Parathyroid adenoma (tissue), 2 donors: ENCODE data around the gene JUN.

Source experiments
- H2AFZ ChIP-seq: fragments of 300-600 bp; sonication (generic); one replicate; pipeline ENCODE4 v1.7.0; 2017; ENCODE audit warnings: antibody characterized with exemption, mild to moderate bottlenecking
- H3K27ac ChIP-seq: fragments of 300-600 bp; sonication (generic); one replicate; pipeline ENCODE4 v1.7.0; 2017
- H3K27me3 ChIP-seq: fragments of 300-600 bp; sonication (generic); one replicate; pipeline ENCODE4 v1.7.0; 2017; ENCODE audit warnings: low read length; ENCODE audit not compliant: control insufficient read depth, insufficient read depth
- H3K36me3 ChIP-seq: fragments of 300-600 bp; sonication (generic); one replicate; pipeline ENCODE4 v1.7.0; 2017; ENCODE audit warnings: low read length; ENCODE audit not compliant: control insufficient read depth, insufficient read depth
- H3K4me1 ChIP-seq: fragments of 300-600 bp; sonication (generic); one replicate; pipeline ENCODE4 v1.7.0; 2017; ENCODE audit warnings: control low read depth
- H3K4me2 ChIP-seq: fragments of 300-600 bp; sonication (generic); one replicate; pipeline ENCODE4 v1.7.0; 2017; ENCODE audit warnings: low read length
- H3K4me3 ChIP-seq: fragments of 300-600 bp; sonication (generic); one replicate; pipeline ENCODE4 v1.7.0; 2017; ENCODE audit warnings: low read depth, low read length
- H3K79me2 ChIP-seq: fragments of 300-600 bp; sonication (generic); one replicate; pipeline ENCODE4 v1.7.0; 2017; ENCODE audit warnings: control low read depth
- H3K9ac ChIP-seq: fragments of 300-600 bp; sonication (generic); one replicate; pipeline ENCODE4 v1.7.0; 2017; ENCODE audit warnings: mild to moderate bottlenecking
- H3K9me3 ChIP-seq: fragments of 300-600 bp; sonication (generic); one replicate; pipeline ENCODE4 v1.7.0; 2017; ENCODE audit warnings: low read length; ENCODE audit not compliant: control insufficient read depth
- CTCF ChIP-seq: fragments of 300-600 bp; sonication (generic); IDR thresholded peaks from one replicate; pipeline ENCODE4 v1.7.0; 2017; ENCODE audit warnings: antibody characterized with exemption, mild to moderate bottlenecking
- donor health status: primary hyperparathyroidism.

JUN gene

GRCh38 chr1:58767143-58767542 is 16.7 kb downstream of the JUN start:
- no peak for TF ChIP-seq CTCF
- no peak overlapping the region for H3K9ac ChIP-seq
- H3K4me2 ChIP-seq = no peak overlapping the region
- no peaks in the 10 kb centered on the region for H3K79me2 ChIP-seq
- H3K4me1 ChIP-seq = no peaks in the 10 kb centered on the region
- H3K27me3 ChIP-seq = no peaks in the 10 kb centered on the region
- H3K9me3 ChIP-seq = no peaks in the 10 kb centered on the region
- no peak overlapping the region for H2AFZ ChIP-seq
- no peak overlapping the region for H3K4me3 ChIP-seq
- H3K27ac ChIP-seq = no peak overlapping the region
- H3K36me3 ChIP-seq = no peaks in the 10 kb centered on the region

- no peaks in the 10 kb centered on the region for H3K79me2 ChIP-seq
- no peak overlapping the region for H2AFZ ChIP-seq
- no peaks in the 10 kb centered on the region for H3K36me3 ChIP-seq
- H3K27me3 ChIP-seq = no peaks in the 10 kb centered on the region
- H3K4me2 ChIP-seq = no peak overlapping the region
- H3K4me1 ChIP-seq = no peaks in the 10 kb centered on the region
- H3K4me3 ChIP-seq = no peak overlapping the region
- TF ChIP-seq CTCF = no peak
- no peak overlapping the region for H3K27ac ChIP-seq
- H3K9ac ChIP-seq = no peak overlapping the region
- H3K9me3 ChIP-seq = no peaks in the 10 kb centered on the region
Measured at GRCh38 chr1:58765441-58765840, 18.4 kb downstream of the JUN start.

GRCh38 chr1:58765006-58765405 is 18.8 kb downstream of the JUN start:
- Histone ChIP-seq H2AFZ (no peak overlapping the region), H3K27ac (no peak overlapping the region), H3K4me3 (no peak overlapping the region), H3K79me2 (no peaks in the 10 kb centered on the region), H3K4me1 (no peaks in the 10 kb centered on the region), H3K9me3 (no peaks in the 10 kb centered on the region), H3K9ac (no peak overlapping the region), H3K36me3 (no peaks in the 10 kb centered on the region), H3K27me3 (no peaks in the 10 kb centered on the region), H3K4me2 (no peak overlapping the region)
- TF ChIP-seq CTCF = no peak

GRCh38 chr1:58764294-58764978 is 19.4 kb downstream of the JUN start:
- Histone ChIP-seq H3K4me2 (no peak overlapping the region), H3K79me2 (no peaks in the 10 kb centered on the region), H3K9ac (no peak overlapping the region), H2AFZ (no peak overlapping the region), H3K27me3 (no peaks in the 10 kb centered on the region), H3K4me1 (no peaks in the 10 kb centered on the region), H3K9me3 (no peaks in the 10 kb centered on the region), H3K27ac (no peak overlapping the region), H3K4me3 (no peak overlapping the region), H3K36me3 (no peaks in the 10 kb centered on the region)
- TF ChIP-seq CTCF = no peak

GRCh38 chr1:58763214-58763613 is 20.6 kb downstream of the JUN start:
- H3K27me3 ChIP-seq = no peaks in the 10 kb centered on the region
- no peak for TF ChIP-seq CTCF
- no peaks in the 10 kb centered on the region for H3K9me3 ChIP-seq
- no peak overlapping the region for H3K27ac ChIP-seq
- H3K9ac ChIP-seq = no peak overlapping the region
- no peaks in the 10 kb centered on the region for H3K36me3 ChIP-seq
- H3K79me2 ChIP-seq = no peaks in the 10 kb centered on the region
- H3K4me2 ChIP-seq = no peak overlapping the region
- no peaks in the 10 kb centered on the region for H3K4me1 ChIP-seq
- H3K4me3 ChIP-seq = no peak overlapping the region
- no peak overlapping the region for H2AFZ ChIP-seq
